HuH-7 (cell line): ENCODE results near the gene RWDD3.

ENCODE experiments used
- DNase-seq: peaks from one replicate; pipeline ENCODE4 v3.0.0; 2011; ENCODE audit warnings: low spot score

Gene RWDD3

GRCh38 chr1:95230256-95230655, 3.8 kb upstream of the RWDD3 start:
- no peak for DNase-seq

DNA sequence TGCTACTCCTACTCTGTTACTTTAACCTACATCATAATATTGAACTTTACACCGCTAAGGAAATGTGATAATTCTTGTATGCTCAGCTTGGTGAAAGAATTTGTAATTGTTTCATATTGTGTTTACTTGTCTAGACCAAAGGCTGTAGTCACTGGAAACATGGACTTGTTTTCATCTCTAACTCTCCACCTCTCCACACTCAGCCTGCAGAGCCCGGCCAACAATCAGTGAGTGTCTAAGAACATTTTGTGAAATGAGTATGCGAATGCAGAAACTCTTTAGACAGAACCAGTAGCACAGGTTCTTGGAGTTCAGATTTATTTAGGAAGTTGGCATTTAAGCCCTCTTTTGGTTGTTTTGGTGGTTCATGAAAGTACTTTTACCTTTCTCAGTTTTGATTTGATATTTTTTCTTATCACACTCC, 3.2 kb upstream of the RWDD3 start:
- DNase-seq = no peak

DNA sequence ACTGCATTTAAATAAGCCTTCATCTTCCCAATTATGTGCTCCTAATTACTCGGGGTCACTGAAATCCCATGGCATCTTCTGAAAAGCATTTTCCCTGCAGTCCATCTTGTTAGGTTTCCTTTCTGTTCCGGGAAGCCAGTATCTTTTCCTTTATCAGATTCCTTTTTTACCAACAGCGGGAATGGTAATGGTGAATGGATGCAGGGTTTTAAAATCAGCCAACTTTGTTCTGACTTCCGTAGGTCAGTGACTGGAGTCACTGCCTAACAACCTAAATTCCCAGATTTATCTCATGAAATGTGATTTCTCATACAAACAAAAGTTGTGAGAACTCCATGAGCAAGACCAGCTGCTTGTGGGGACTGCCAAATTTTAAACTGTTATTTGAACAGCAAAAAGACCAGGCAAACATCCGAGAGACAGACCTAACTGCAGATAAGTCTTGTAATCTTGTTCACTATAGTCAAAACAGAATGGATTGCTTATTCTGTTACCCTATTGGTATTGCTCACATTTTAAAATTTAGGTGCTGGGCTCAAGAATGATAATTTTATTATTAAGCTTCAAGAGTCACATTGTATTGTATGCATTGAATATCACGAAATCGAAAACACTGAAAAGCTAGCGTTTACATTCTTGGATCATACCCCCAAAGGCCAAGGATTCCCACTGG, 1.2 kb upstream of the RWDD3 start:
- DNase-seq = no peak

DNA sequence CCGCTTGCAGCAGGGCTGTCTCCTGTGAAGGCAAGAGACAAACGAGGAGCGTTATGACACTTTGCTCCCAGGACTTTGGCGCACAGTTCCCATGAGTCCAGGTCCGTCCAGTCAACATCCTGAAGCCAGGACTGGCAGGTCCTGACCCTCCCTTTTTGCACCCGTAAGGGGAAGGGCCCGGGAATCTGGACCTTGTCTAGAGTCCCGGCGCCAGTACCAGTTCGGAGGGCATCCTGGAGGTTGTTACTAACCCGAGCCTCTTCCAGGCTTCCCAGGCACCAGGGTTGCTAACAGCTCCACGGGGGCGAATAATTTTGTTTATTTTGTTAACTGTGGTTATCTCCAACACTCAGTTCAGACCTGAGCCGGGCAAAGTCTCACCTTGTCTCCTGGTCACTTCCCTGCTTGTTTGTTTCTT, 682 bp upstream of the RWDD3 start:
- peak; percentile 47 for DNase-seq

- DNase-seq = no peak
These were observed 3.0 kb downstream of the RWDD3 start for GRCh38 chr1:95236784-95237575.

DNA sequence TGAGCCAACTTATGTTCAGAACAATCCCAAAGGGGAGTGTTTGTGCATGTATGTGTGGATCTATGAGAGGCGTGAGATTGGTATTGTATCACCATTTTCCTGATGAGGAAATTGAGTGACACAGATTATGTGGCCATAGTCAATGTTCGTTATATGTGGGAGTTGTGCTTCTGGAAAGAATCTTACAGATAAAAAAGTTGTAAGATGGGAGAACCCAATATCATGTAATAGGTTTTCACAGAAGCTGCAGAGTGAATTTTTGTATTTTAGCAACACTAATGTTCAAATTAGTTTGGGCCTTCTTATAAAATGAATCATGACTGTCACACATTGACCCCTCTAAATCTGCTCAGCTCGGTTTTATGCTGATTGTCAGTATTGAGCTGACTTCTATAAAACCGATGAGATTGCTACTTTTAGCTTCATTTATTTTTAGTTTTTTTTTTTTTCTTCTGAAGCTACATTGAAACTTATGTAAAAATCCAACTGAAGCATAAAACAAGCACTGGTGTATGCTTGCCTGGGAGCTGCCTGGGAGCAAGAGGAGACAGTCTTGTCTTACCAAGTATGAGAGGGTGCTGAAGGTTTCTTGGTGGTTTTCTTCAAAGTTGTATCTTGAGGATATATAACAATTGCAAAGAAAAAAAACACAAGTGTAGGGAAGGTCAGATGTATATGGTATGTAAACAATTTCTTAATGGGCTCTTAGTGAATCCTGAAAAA, 4.1 kb downstream of the RWDD3 start:
- no peak for DNase-seq

GRCh38 chr1:95245029-95245428, 11.0 kb downstream of the RWDD3 start:
- DNase-seq = no peak

DNA sequence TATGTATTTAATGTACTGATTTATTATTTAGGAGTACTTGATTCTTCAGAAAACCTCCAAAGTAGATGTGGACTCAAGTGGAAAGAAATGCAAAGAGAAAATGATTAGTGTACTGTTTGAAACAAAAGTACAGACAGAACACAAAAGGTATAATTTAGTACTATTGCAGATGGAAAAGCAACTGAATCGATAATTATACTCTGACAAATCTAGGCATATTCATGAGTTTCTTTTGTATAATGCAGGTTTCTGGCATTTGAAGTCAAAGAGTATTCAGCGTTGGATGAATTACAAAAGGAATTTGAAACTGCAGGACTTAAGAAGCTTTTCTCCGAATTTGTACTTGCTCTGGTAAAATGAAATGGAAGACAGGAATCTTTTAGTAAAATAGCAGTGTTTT, 12.5 kb downstream of the RWDD3 start:
- no peak for DNase-seq

- no peak for DNase-seq
These were observed 13.6 kb downstream of the RWDD3 start for GRCh38 chr1:95247607-95248006.

GRCh38 chr1:95249916-95250315, 15.9 kb downstream of the RWDD3 start:
- DNase-seq = no peak

GRCh38 chr1:95252422-95252821, 18.4 kb downstream of the RWDD3 start:
- no peak for DNase-seq

GRCh38 chr1:95254959-95255358, 20.9 kb downstream of the RWDD3 start:
- no peak for DNase-seq

GRCh38 chr1:95255826-95256225, 21.8 kb downstream of the RWDD3 start:
- DNase-seq = no peak

- peak; percentile 13 for DNase-seq
These were observed 23.7 kb downstream of the RWDD3 start for GRCh38 chr1:95257758-95258157.

- DNase-seq = no peak
These were observed 25.2 kb downstream of the RWDD3 start for GRCh38 chr1:95259245-95259644.

- DNase-seq = no peak
These were observed 28.9 kb downstream of the RWDD3 start for GRCh38 chr1:95262913-95263312.

- DNase-seq = no peak
These were observed 29.4 kb downstream of the RWDD3 start for GRCh38 chr1:95263450-95263849.

DNA sequence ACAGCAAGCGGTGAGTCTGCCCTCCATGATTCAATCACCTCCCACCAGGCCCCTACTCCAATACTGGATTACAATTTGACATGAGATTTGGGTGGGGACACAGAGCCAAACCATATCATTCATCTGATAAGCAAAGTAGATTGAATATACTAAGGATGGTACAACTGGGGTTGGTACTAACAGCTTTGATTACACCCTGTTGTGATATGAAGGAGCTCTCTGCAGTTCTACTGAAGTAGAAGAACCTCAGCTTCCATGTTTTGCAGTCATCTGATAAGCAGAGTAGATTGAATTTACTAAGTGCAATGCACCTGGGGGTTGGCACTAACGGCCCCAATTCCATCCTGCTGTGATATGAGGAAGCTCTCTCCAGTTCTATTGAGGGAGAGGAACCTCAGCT, 31.1 kb downstream of the RWDD3 start:
- no peak for DNase-seq

DNA sequence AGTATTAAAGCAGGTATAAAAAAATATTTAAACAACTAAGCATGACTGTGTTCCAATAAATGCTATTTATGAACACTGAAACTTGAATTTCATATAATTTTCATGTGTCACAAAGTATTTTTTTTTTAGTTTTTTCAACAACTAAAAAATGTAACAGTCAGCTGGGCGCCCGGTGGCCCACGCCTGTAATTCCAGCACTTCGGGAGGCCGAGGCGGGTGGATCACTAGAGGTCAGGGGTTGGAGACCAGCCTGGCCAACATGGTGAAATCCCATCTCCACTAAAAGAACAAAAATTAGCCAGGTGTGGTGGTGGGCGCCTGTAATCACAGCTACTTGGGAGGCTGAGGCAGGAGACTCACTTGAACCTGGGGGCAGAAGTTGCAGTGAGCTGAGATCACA, 42.4 kb downstream of the RWDD3 start:
- DNase-seq = no peak

DNA sequence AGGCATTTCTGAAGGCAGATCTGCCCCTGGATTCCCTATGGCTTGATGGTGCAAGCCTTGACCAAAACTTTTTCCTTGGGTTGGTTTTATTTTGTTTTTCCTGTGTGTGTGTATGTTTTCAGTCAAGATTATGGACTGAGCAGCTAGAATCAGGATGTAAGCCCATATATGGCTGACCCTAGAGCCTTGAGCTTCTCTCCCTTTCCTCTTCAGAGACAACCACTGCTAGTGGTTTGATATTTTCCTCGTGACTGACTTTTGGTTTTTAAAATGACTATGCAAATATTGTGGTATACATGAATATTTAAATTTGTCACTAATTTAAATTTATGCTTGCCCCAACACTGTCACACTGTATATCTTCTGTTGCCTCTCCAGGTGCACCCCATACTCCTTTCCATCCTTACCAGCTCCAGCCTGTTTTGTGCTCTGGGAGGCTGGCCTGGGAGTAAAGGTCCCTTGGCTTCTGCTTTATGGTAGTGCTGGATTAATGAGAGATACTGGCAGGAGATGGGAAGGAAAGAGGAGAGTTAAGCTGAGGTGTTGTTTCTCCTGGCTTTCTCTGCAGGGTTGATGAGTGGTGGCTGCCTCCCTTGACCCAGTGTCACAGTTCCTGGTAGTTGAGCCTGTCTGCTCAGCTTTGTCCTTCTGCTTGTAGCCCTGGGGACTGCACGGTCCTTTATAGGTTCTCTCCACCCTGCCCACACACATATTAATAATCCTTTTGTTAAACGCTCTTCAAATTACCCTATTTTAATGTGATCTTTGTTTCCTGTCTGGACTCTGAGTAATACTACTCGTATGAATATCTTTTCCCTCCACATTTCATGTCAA, 44.4 kb downstream of the RWDD3 start:
- DNase-seq = no peak

GRCh38 chr1:95281781-95282517, 47.9 kb downstream of the RWDD3 start:
- no peak for DNase-seq
